SU-DHL-6 (cell line): ENCODE results near the gene CMTM6.
"Not testable (repeated sequence)": the region's sequence is repeated elsewhere in the genome, so short reads cannot be mapped to it uniquely, and the experiment has no call there.

Experiments
- EZH2phosphoT487 ChIP-seq: fragments of 200-600 bp; sonication (generic), shearing (Covaris generic); conservative IDR thresholded peaks from 2 replicates; pipeline ENCODE4 v1.6.1; 2018; ENCODE audit warnings: mild to moderate bottlenecking, antibody characterized with exemption, low read length, moderate library complexity, mixed read lengths
- TF ChIP-seq, protein P1 (sequence below): fragments of 200-600 bp; sonication (generic); IDR thresholded peaks from one replicate; pipeline ENCODE4 v1.5.1; 2017; ENCODE audit warnings: antibody characterized with exemption, mild to moderate bottlenecking, low read length, moderate library complexity; ENCODE audit not compliant: insufficient read depth, poor library complexity, severe bottlenecking

DNA sequence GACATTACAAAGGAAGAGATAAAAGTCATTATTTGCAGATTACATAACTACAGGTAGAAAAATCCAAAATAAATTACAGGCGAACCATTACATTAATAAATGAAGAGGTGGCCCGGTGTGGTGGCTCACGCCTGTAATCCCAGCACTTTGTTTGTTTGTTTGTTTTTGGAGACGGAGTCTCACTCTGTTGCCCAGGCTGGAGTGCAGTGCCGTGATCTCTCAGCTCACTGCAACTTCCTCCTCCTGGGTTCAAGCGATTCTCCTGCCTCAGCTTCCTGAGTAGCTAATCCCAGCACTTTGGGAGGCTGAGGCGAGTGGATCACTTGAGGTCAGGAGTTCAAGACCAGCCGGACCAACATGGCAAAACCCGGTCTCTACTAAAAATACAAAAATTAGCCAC lies 14.1 kb upstream of the CMTM6 start:
- TF ChIP-seq, protein P1, sequence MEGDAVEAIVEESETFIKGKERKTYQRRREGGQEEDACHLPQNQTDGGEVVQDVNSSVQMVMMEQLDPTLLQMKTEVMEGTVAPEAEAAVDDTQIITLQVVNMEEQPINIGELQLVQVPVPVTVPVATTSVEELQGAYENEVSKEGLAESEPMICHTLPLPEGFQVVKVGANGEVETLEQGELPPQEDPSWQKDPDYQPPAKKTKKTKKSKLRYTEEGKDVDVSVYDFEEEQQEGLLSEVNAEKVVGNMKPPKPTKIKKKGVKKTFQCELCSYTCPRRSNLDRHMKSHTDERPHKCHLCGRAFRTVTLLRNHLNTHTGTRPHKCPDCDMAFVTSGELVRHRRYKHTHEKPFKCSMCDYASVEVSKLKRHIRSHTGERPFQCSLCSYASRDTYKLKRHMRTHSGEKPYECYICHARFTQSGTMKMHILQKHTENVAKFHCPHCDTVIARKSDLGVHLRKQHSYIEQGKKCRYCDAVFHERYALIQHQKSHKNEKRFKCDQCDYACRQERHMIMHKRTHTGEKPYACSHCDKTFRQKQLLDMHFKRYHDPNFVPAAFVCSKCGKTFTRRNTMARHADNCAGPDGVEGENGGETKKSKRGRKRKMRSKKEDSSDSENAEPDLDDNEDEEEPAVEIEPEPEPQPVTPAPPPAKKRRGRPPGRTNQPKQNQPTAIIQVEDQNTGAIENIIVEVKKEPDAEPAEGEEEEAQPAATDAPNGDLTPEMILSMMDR: not testable (repeated sequence)
- TF ChIP-seq EZH2phosphoT487: not testable (repeated sequence)
